CD4-positive, alpha-beta T cell treated with Interleukin-15 for 4 hours (primary cell): ENCODE results near the gene NCAM2.

ENCODE experiments used
- DNase-seq: peaks from one replicate; pipeline ENCODE4 v3.0.0-alpha.2; 2020; ENCODE audit warnings: low spot score

Gene NCAM2

GRCh38 chr21:21177353-21177986 lies 179.3 kb downstream of the NCAM2 start:
- DNase-seq, result no peak

- DNase-seq, result no peak
Observed at GRCh38 chr21:21179619-21180298, 181.6 kb downstream of the NCAM2 start.

- DNase-seq, result no peak
Observed at GRCh38 chr21:21182401-21183010, 184.3 kb downstream of the NCAM2 start.

- no peak for DNase-seq
Observed at GRCh38 chr21:21183092-21183491, 184.9 kb downstream of the NCAM2 start.

- no peak for DNase-seq
Observed at GRCh38 chr21:21184771-21185528, 186.7 kb downstream of the NCAM2 start.

GRCh38 chr21:21187579-21187978 lies 189.4 kb downstream of the NCAM2 start:
- no peak for DNase-seq

- no peak for DNase-seq
Observed at GRCh38 chr21:21188513-21189195, 190.4 kb downstream of the NCAM2 start.

GRCh38 chr21:21195417-21195943 lies 197.3 kb downstream of the NCAM2 start:
- DNase-seq, result no peak

GRCh38 chr21:21196087-21196486 lies 197.9 kb downstream of the NCAM2 start:
- no peak for DNase-seq

- DNase-seq, result no peak
Observed at GRCh38 chr21:21196848-21197247, 198.6 kb downstream of the NCAM2 start.

- no peak for DNase-seq
Observed at GRCh38 chr21:21199342-21200102, 201.3 kb downstream of the NCAM2 start.

- DNase-seq, result peak; percentile 9
Observed at GRCh38 chr21:21200103-21200938, 202.1 kb downstream of the NCAM2 start.

- no peak for DNase-seq
Observed at GRCh38 chr21:21200939-21201615, 202.9 kb downstream of the NCAM2 start.

GRCh38 chr21:21203822-21204339 lies 205.7 kb downstream of the NCAM2 start:
- no peak for DNase-seq

- no peak for DNase-seq
Observed at GRCh38 chr21:21204366-21204996, 206.3 kb downstream of the NCAM2 start.

- no peak for DNase-seq
Observed at GRCh38 chr21:21205604-21206003, 207.4 kb downstream of the NCAM2 start.

- no peak for DNase-seq
Observed at GRCh38 chr21:21210552-21210951, 212.3 kb downstream of the NCAM2 start.

- DNase-seq, result no peak
Observed at GRCh38 chr21:21213297-21213696, 215.1 kb downstream of the NCAM2 start.

- DNase-seq, result no peak
Observed at GRCh38 chr21:21216047-21216446, 217.8 kb downstream of the NCAM2 start.
